Suprapubic skin (tissue), 4 donors: ENCODE measurements around the gene ANAPC10.

Experiments used
- CTCF ChIP-seq, 2 donors: fragments of 200-600 bp in 1 of 2; fragments of 450-650 bp in 1 of 2; sonication (generic) in 1 of 2; IDR thresholded peaks; one replicate each; pipeline ENCODE4 v1.5.1; 2016 to 2019; ENCODE audit warnings: antibody characterized with exemption in 2 of 2, mild to moderate bottlenecking in 1 of 2, moderate library complexity in 1 of 2
- EP300 ChIP-seq: sonication (generic); formaldehyde crosslinking; IDR thresholded peaks from one replicate; pipeline ENCODE4 v1.6.1; 2017; ENCODE audit warnings: antibody characterized with exemption
- POLR2A ChIP-seq, 2 donors: fragments of 450-650 bp; IDR thresholded peaks; one replicate each; pipeline ENCODE4 v1.6.1; 2017; ENCODE audit warnings: antibody characterized with exemption in 2 of 2, mild to moderate bottlenecking in 2 of 2, moderate library complexity in 2 of 2
- POLR2AphosphoS5 ChIP-seq, 3 donors: sonication (generic); formaldehyde crosslinking; IDR thresholded peaks; one replicate each; pipeline ENCODE4 v1.6.1; 2017; ENCODE audit warnings: antibody characterized with exemption in 3 of 3

- TF ChIP-seq CTCF (IDR thresholded peaks at IDR 0.05) (no peak), POLR2A (IDR thresholded peaks at IDR 0.05) (no peak), POLR2AphosphoS5 (IDR thresholded peaks at IDR 0.05) (no peak), EP300 (no peak)
These were observed 127.4 kb downstream of the ANAPC10 start for GRCh38 chr4:144970597-144970996.
